A673 (cell line): Measurements from ENCODE around the gene SLC16A7.

Experiments used
- CTCF ChIP-seq: fragments of 300-800, 200-600 bp; sonication (generic); conservative IDR thresholded peaks from 2 replicates; pipeline ENCODE4 v1.5.1; 2017; ENCODE audit warnings: low read depth, mild to moderate bottlenecking, antibody characterized with exemption, low read length, moderate library complexity, mixed read lengths
- EZH2 ChIP-seq: fragments of 200-600 bp; sonication (generic); IDR thresholded peaks from 2 replicates; pipeline ENCODE4 v1.6.1; 2017; ENCODE audit warnings: borderline replicate concordance, low read depth, mild to moderate bottlenecking, mixed read lengths, antibody characterized with exemption, low read length; ENCODE audit not compliant: poor library complexity, severe bottlenecking

- TF ChIP-seq EZH2: no peak
- no peak for TF ChIP-seq CTCF
Observed at GRCh38 chr12:59652130-59652529, 56.3 kb downstream of the SLC16A7 start.
